ENCODE measurements around the gene SDE2. TPM values are rescaled to one million over a fixed set of nuclear protein-coding genes. Genes with fewer than 3 reads are reported as not detected.
"Not testable (repeated sequence)": the region's sequence is repeated elsewhere in the genome, so short reads cannot be mapped to it uniquely, and the experiment has no call there.

SDE2 gene
- total RNA-seq, 2 donors from 2014 or later = 19.9 to 24.8 TPM

DNA sequence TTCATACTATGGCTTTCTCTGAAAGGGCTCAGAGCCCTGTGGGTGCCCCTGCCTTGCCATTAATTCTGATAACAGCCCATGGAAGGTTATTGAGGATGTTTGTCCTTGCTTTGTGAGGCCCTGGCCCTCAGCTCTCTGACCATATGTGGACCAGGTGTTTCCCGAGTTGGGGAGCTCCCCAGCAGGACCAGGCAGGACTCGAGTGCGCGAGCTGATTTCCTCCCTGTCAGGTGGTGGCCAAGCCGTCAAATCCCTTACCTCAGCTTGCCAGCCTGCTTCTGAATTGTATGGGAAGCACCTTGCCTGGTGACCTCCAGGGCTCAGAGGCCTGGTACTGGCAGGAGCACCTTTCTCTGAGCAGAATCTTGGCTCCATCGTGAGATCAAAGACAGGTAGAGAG is 17.9 kb upstream of the SDE2 start:
- no peak for DNase-seq (ENCODE audit: low spot score)

DNA sequence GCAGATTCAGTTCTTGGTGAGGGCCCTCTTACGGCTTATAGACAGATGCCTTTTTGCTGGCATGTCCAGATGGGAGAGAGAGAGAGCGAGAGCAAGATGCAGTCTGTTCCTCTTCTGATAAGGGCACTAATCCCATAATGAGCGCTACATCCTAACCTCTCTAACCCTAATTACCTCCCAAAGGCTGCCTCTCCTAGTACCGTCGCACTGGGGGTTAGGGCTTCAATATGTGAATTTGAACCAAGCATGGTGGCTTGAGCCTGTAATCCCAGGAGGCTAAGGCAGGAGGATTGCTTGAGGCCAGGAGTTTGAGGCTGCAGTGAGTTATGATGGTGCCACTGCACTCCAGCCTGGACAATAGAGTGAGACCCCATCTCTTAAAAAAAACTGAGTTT is 10.5 kb upstream of the SDE2 start:
- intact Hi-C loops (cut with DNase I) = no loop called here
- Histone ChIP-seq H3K27ac (no peak overlapping the region), H3K4me1 (replicated peaks) (no peaks in the 10 kb centered on the region), H3K9me3 (no peaks in the 10 kb centered on the region), H3K27me3 (replicated peaks; ENCODE audit: insufficient read depth) (no peaks in the 10 kb centered on the region), H3K36me3 (no peaks in the 10 kb centered on the region), H3K4me3 (no peak overlapping the region)
- no peak for DNase-seq (ENCODE audit: low spot score)
- WGBS = 94% methylated on average over 5 of the region's 5 CpGs
- TF ChIP-seq, protein P1, sequence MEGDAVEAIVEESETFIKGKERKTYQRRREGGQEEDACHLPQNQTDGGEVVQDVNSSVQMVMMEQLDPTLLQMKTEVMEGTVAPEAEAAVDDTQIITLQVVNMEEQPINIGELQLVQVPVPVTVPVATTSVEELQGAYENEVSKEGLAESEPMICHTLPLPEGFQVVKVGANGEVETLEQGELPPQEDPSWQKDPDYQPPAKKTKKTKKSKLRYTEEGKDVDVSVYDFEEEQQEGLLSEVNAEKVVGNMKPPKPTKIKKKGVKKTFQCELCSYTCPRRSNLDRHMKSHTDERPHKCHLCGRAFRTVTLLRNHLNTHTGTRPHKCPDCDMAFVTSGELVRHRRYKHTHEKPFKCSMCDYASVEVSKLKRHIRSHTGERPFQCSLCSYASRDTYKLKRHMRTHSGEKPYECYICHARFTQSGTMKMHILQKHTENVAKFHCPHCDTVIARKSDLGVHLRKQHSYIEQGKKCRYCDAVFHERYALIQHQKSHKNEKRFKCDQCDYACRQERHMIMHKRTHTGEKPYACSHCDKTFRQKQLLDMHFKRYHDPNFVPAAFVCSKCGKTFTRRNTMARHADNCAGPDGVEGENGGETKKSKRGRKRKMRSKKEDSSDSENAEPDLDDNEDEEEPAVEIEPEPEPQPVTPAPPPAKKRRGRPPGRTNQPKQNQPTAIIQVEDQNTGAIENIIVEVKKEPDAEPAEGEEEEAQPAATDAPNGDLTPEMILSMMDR (IDR thresholded peaks at IDR 0.05) = no peak
- TF ChIP-seq POLR2A (IDR thresholded peaks at IDR 0.05) (no peak), POLR2AphosphoS5 (IDR thresholded peaks at IDR 0.05) (no peak)

More for the DNA sequence above, 17.9 kb upstream of the SDE2 start:
- H3K27ac ChIP-seq = no peak overlapping the region
- no peaks in the 10 kb centered on the region for H3K9me3 ChIP-seq
- TF ChIP-seq POLR2AphosphoS5 (IDR thresholded peaks at IDR 0.05) (no peak), POLR2A (IDR thresholded peaks at IDR 0.05) (no peak)
- TF ChIP-seq, protein P1 (IDR thresholded peaks at IDR 0.05) = no peak
- WGBS = 74% methylated on average over 6 of the region's 6 CpGs
- no peak overlapping the region for H3K4me3 ChIP-seq
- H3K27me3 ChIP-seq (replicated peaks; ENCODE audit: insufficient read depth) = no peaks in the 10 kb centered on the region
- H3K4me1 ChIP-seq (replicated peaks) = no peaks in the 10 kb centered on the region
- intact Hi-C loops (cut with DNase I) = no loop called here
- H3K36me3 ChIP-seq = no peaks in the 10 kb centered on the region

DNA sequence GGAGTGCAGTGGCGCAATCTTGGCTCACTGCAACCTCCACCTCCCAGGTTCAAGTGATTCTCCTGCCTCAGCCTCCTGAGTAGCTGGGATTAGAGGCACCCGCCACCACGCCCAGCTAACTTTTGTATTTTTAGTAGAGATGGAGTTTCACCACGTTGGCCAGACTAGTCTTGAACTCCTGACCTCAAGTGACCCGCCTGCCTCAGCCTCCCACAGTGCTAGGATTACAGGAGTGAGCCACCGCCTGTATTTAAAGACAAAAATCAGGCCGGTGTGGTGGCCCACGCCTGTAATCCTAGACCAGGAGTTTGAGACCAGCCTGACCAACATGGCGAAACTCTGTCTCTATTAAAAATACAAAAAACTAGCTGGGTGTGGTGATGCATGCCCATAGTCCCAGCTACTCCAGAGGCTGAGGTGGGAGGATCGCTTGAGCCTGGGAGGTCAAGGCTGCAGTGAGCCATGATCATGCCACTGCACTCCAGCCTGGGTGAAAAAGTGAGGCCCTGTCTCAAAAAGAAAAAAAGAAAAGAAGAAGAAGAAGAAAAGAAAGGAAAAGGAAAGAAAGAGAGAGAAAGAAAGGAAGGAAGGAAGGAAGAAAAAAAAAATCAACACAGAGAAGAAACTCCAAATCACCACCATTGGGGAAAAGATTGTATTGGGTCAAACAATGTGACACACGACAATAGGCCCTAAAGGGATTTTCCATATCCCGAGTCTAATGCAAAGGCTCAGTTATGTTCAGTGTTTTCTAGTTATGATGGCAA is 8.2 kb upstream of the SDE2 start:
- H3K27me3 ChIP-seq (replicated peaks; ENCODE audit: insufficient read depth); H3K4me1 ChIP-seq (replicated peaks); intact Hi-C loops (cut with DNase I); H3K9me3 ChIP-seq; DNase-seq (ENCODE audit: low spot score); H3K36me3 ChIP-seq; H3K4me3 ChIP-seq; H3K27ac ChIP-seq: not testable (repeated sequence)
- whole genome bisulfite sequencing = 92% methylated on average over 12 of the region's 12 CpGs

DNA sequence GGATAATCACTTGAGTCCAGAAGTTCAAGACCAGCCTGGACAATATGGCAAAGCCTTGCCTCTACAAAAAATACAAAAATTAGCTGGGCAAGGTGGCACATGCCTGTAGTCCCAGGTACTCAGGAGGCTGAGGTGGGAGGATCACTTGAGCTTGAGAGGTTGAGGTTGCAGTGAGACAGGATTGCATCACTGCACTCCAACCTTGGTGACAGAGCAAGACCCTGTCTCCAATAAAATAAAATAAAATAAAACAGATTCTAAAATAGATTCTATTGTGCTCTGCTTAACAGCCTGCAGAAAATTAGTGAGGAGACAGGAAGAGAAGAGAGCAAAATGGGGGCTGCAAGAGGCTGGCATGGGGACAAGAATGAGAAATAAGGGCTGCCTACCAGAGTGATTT is 7.5 kb upstream of the SDE2 start:
- H3K36me3 ChIP-seq = no peaks in the 10 kb centered on the region
- TF ChIP-seq, protein P1 (IDR thresholded peaks at IDR 0.05) = no peak
- TF ChIP-seq POLR2A (IDR thresholded peaks at IDR 0.05) (no peak), POLR2AphosphoS5 (IDR thresholded peaks at IDR 0.05) (no peak)
- H3K9me3 ChIP-seq = no peaks in the 10 kb centered on the region
- H3K4me3 ChIP-seq = no peak overlapping the region
- no peaks in the 10 kb centered on the region for H3K27me3 ChIP-seq (replicated peaks; ENCODE audit: insufficient read depth)
- no peak for DNase-seq (ENCODE audit: low spot score)
- H3K27ac ChIP-seq = no peak overlapping the region
- intact Hi-C loops (cut with DNase I) = no loop called here
- H3K4me1 ChIP-seq (replicated peaks) = peaks cover 5% of the 10 kb centered on the region

DNA sequence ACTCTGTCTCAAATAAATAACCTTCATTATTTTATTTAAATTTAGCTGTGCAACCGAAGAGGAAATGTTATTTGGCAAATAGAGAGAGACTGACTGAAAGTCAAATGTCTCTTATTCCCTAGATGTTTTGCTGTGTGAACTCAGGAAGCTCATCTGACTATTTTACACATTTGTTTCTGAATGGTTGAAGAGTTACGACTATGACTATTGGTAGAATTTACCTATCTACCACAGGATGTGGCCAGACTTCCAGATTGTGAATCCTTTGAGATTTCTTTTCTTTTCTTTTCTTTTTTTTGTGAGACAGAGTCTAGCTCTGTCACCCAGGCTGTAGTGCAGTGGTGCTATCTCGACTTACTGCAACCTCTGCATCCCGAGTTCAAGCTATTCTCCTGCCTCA is 5.3 kb upstream of the SDE2 start:
- intact Hi-C loops (cut with DNase I) = no loop called here
- WGBS = 95% methylated on average over 4 of the region's 4 CpGs
- DNase-seq (ENCODE audit: low spot score) = no peak
- TF ChIP-seq, protein P1 (IDR thresholded peaks at IDR 0.05) = no peak
- TF ChIP-seq POLR2A (IDR thresholded peaks at IDR 0.05) (no peak), POLR2AphosphoS5 (IDR thresholded peaks at IDR 0.05) (no peak)
- Histone ChIP-seq H3K36me3 (no peaks in the 10 kb centered on the region), H3K27ac (no peak overlapping the region), H3K4me1 (replicated peaks) (peaks cover 5% of the 10 kb centered on the region), H3K9me3 (no peaks in the 10 kb centered on the region), H3K27me3 (replicated peaks; ENCODE audit: insufficient read depth) (no peaks in the 10 kb centered on the region), H3K4me3 (no peak overlapping the region)

All from prostate gland (tissue), 2 donors.